SH-SY5Y (cell line): ENCODE data around the gene ZNF668.

Experiments used
- GATA2 ChIP-seq: IDR thresholded peaks from 2 replicates; pipeline ENCODE4 v1.6.1; 2011; ENCODE audit warnings: mild to moderate bottlenecking, low read depth, low read length
- GATA3 ChIP-seq: IDR thresholded peaks from 2 replicates; pipeline ENCODE4 v1.6.1; 2011; ENCODE audit warnings: low read depth, mild to moderate bottlenecking, low read length, moderate library complexity

ZNF668 gene

DNA sequence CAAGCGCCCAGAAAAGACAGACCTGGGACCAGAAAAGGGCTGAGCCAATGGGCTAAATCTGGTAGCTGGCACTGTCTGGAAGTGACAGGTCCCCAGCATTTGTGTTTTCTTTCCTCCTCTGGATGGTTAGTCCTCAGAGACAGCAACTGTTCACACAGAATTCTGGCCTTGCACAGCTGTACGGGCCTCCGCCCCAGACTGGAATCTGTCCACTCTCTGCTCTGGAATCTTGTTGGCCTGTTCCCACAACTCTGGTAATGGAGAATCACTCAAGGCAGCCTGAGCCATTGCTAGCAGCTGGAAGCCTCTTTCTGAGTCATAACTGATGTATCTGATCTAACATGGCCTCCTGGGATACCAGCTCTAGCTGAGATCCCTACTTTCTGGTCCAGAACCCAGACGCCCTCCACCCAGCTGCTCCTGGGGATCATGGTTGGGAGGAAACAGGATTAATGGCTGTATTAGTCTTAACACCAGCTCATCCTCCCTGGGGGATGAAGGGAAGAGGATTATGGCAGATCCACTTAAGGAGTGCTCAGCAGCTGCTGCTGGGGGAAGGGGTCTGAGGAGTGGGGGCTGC lies 9.1 kb downstream of the ZNF668 start:
- no peak for TF ChIP-seq GATA3
- no peak for TF ChIP-seq GATA2

DNA sequence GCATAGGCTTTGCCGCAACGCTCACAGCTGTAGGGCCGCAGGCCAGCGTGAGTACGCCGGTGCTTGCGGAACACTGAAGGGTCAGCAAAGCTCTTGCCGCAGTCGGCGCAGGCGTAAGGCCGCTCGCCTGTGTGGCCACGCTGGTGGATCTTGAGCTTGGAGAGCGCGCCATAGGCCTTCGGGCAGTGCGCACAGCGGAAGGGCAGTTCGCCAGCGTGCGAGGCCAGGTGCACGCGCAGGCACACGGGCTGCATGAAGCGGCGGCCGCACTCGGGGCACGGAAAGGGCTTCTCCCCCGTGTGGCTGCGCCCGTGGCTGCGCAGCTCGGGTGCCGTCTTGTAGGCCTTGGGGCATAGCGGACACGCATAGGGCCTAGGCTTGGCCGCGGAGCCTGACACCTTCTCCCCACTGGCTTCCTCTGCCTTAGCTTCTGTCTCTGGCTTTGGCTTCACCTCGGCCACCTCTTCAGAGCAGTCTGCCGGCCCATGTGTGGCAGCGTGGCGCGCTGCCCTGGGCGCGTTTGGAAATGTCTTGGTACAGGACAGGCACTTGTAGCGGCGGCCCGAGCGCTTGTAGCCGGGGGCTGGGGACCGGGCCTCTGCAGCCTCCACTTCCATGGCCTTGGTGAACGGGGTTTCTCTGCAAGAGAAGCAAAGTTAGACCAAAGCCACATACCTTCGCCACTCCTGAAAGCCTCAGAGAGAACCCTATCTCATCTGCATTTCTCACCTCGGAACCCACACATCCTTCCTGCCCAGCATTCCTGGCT lies 10.0 kb downstream of the ZNF668 start:
- TF ChIP-seq GATA2, result no peak
- no peak for TF ChIP-seq GATA3

DNA sequence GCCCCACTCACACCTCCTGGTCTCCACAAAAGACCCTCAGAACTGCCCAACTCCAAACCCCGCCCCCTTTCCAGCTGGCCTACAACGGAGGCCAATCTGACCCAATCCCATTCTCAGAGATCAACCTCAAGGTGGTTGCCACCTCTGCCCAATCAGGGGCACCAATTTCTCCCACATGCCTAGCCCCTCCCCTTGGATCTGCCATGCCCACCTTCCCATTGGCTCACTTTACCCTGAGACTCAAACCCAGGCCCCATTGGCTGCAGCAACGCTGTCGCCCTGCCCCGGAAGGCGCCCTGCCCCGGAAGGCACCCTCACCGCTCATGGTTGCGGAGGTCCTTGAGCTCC lies 10.6 kb downstream of the ZNF668 start:
- TF ChIP-seq GATA3, result no peak
- TF ChIP-seq GATA2, result no peak

DNA sequence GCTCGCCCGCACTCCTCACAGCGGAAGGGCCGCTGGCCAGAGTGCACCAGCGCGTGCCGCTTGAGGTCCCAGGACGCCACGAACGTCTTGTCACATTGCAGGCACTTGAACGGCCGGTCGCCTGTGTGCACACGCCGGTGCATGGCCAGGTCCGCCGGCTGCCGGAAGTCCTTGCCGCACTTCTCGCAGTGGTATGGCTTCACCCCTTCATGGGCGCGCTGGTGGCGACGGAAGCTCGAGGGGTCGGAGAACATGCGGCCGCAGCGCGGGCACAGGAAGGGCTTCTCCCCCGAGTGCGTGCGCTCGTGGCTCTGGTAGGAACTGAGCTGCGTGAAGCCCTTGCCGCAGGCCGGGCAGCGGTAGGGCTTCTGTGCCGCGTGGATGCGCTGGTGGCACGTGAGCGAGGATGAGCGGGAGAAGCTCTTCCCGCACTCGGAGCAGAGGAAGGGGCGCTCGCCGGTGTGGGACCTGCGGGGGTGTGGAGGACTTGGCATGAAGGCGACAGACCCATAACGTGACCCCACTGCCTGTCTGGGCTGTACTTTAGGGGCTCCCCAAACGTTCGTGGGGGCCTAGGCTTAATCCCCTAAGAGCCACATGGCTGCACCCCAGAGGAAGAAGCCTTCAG lies 12.1 kb downstream of the ZNF668 start:
- TF ChIP-seq GATA3, result no peak
- no peak for TF ChIP-seq GATA2

DNA sequence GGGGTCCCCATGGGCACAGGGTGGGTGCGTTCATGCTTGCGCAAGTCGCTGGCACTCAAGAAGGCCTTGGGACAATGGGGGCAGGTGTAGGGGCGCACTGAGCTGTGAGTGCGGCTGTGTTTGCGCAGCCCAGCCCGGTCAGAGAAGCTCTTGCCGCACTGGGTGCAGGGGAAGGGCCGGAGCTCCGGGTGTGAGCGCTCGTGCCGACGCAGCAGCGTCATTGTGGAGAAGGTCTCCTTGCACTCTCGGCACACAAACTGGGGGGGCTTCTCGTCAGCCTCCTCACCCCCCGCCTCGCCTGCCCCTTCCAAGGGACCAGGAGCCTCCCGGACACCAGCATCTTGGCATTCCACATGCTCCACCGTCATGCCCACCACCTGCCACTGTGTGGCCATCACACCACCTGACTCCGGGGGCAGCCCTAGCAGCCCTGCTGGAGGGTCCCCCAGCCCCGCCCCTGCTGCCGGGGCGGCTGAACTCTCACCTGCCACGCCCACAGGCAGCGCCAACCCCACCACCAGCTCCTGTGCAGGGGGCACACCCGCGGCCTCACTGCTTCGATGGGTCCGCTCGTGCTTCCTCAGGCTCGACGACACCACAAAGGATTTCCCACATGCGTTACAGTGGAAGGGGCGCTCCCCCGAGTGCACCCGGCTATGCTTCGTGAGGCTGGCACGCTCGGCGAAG lies 12.8 kb downstream of the ZNF668 start:
- TF ChIP-seq GATA3, result no peak
- no peak for TF ChIP-seq GATA2

DNA sequence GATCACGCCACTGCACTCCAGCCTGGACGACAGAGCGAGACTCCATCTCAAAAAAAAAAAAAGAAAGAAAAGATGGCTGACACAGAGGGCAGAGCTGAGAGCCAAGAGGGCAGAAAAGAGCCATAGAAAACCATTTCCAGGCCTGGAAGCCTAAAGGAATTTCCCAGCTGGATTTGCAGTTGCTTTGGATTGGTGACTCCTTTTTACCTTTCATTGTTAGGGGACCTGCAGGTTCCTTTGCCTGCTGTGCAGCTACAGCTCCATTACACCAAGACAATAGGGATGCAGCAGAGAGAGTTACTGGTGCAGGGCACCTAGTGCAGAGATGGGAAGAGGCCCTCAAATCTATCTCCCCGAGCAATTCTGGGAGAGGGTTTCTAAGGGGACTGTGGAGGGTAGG lies 18.4 kb downstream of the ZNF668 start:
- TF ChIP-seq GATA2 (no peak), GATA3 (no peak)

DNA sequence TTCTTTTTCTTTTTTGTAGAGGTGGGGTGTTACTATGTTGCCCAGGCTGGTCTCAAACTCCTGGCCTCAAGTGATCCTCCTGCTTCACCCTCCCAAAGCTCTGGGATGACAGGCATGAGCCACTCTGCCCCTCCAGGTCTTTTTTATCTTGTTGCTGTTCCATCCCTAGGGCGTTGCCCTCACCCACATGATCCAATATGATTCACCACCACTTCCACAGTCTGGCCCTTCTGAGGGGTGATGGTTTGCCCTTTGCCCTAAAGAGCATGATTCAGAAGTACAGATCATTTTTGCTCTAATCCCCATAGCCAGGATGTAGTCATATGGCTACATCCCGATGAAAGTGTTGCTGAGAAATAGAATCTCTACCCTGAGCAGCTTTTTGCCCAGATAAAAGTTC lies 21.9 kb downstream of the ZNF668 start:
- TF ChIP-seq GATA2, result no peak
- no peak for TF ChIP-seq GATA3

DNA sequence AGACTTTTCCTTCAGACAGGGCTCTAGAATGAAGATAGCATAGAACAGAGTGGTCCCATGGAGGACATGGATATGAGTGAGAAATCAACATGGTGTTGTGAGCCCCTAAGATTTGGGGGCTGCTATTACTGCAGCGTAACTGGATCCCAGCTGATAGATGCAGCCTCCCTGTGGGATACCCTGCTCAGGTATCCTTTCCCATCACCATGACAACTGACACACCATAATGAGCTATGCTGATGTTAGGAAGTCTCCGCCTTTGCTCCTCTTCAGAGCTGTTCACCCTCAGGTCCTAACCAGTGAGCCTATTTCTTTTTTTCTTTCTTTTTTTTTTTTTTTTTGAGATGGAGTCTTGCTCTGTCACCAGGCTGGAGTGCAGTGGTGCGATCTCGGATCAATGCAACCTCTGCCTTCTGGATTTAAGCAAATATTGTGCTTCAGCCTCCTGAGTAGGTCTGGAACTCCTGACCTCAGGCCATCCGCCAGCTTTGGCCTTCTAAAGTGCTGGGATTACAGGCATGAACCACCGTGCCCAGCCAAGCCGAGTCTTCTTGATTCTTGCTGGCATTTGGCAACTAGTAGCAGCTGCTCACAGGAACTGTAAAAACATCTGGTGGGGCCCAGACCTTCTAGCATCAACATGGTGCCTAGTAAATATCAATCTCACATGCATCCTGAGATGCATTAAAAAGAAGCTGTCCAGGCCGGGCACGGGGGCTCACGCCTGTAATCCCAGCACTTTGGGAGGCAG lies 23.6 kb downstream of the ZNF668 start:
- TF ChIP-seq GATA2, result no peak
- TF ChIP-seq GATA3, result no peak

DNA sequence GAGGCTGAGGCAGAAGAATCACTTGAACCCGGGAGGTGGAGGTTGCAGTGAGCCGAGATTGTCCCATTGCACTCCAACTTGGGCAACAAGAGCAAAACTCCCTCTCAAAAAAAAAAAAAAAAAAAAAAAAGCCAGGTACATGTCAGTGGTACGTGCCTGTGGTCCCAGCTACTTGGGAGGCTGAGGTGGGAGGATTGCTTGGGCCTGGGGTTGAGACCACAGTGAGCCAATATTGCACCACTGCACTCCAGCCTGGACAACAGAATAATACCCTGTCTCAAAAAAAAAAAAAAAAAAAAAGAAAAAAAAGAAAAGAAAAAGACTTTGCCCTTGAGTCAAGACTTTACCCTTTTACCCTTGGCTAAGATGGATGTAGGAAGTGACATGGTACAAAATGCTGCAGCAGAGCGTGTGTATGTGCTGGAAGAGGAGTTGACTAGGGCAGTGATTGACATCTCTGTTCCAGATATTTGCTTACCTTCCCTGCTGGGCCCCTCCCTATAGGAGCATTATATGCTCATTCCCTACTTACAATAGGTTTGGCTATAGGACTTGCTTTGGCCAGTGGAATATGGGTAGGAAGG lies 30.1 kb downstream of the ZNF668 start:
- TF ChIP-seq GATA3 (no peak), GATA2 (no peak)

DNA sequence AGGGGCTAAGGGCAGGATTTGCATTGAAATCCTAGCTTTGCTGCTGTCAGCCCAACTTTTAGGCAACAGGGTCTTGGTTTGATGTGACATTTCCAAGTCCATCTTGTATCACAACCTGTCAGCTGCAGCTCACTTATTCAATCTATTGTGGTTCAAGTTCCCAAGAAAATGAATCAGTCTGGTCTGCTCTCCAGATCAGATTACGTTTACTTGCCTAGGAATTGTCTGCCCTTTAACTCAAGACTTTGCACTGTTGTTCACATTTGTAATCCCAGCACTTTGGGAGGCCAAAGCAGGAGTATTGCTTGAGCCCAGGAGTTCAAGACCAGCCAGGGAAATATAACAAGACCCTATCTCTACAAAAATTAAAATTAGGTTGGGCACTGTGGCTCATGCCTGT lies 30.7 kb downstream of the ZNF668 start:
- TF ChIP-seq GATA2 (no peak), GATA3 (no peak)

DNA sequence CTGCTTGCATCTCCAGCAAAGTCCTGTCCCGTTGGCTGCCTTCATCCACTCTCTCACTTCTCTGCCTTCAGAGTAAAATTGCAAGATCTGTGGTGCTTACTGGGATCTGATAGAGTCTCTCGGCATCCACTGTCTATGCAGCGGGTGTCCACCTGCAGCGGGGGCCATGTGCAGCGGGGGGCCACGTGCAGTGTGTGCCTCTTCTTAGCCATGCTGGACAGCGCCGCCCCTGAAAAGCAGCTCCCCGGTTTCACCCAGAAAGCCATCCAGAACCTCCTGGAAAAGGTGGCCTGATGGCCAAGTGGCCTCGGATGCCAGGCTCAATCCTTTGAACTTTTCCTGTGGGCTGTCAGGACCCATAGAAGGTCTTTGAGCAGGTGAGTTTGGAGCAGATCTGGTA lies 31.2 kb downstream of the ZNF668 start:
- TF ChIP-seq GATA2 (no peak), GATA3 (no peak)

DNA sequence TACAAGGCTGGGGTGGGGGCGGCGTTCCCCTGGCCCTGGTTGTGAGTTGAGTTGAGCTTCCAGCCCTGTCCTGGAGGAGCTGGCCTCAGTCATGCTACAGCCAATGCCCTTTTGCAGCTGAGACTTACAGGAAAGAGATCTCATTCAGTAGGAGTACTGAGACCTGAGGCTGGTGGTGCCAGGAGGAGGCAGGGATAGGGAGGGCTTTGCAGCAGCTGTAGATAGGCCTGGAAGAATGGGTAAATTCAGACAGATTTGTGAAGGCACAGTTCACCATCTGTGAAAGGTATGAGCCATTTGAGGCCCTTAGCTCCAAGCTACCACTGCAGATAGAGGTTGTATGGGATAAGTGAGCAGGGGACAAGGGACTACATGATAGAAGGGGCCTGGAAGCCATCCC lies 35.0 kb downstream of the ZNF668 start:
- TF ChIP-seq GATA2, result no peak
- TF ChIP-seq GATA3, result no peak

DNA sequence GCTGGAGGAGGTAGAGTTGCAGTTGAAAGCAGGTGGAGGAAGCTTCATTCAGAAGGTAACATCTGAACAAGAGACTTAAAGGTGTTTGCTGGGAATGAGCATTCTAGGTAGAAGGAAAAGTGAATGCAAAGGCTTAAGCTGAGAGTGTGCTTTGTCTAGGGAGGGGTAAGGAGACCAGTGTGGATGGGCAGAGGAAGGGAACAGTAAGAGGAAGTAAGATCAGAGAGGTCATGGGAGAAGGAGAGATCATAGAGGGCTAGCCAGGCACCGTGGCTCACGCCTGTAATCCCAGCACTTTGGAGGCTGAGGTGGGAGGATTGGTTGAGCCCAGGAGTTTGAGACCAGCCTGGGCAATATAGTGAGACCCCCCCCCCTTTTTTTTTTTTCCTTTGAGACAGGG lies 37.3 kb downstream of the ZNF668 start:
- TF ChIP-seq GATA2, result no peak
- TF ChIP-seq GATA3, result no peak

DNA sequence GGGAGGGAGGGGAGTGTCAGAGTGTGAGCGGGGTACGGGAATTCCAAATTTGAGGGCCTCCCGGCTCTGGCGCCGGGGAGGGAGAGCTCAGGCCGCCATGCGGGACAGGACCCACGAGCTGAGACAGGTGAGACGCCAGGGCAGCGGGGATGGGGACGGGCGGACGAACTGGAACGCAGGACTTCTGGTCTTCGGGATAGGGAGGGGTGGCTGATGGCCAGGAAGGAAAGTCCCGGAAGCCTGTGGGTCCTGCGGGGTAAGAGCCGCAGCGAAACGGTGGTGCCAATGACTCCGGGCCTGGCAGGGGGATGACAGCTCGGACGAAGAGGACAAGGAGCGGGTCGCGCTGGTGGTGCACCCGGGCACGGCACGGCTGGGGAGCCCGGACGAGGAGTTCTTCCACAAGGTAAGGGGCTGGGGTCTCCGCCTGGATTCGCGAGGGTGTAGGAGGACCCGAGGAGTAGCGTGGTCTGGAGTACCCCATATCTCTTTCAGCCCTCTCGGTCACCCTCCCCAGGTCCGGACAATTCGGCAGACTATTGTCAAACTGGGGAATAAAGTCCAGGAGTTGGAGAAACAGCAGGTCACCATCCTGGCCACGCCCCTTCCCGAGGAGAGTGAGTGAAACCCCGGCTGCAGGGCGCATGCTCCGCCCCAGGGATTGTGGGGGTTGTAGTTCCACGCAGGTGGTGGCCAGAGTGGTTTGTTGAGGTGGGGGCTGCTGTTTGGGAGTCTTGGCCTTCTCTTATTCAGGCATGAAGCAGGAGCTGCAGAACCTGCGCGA lies 40.1 kb downstream of the ZNF668 start:
- no peak for TF ChIP-seq GATA2
- TF ChIP-seq GATA3, result no peak
